Heart left ventricle (tissue), 13 donors: ENCODE results near the gene PCLO.

Experiments used
- POLR2A ChIP-seq, 2 donors: fragments of 450-650 bp; IDR thresholded peaks; one replicate each; pipeline ENCODE4 v1.6.1; 2017; ENCODE audit warnings: antibody characterized with exemption in 2 of 2, mild to moderate bottlenecking in 2 of 2, moderate library complexity in 2 of 2
- TF ChIP-seq, protein P1 (sequence below), 12 donors: fragments of 200-600 bp; sonication (generic) in 4 of 12; IDR thresholded peaks; one replicate each; pipeline versions ENCODE4 v1.5.0 to v1.8.0; 2018 to 2022; ENCODE audit warnings: antibody characterized with exemption in 12 of 12, mild to moderate bottlenecking in 5 of 12
- donor health status: ischemic (EF 13 %, LVEDD 7.1; RV severe dilation, severe dysfunction).
- donor health status: DM: no; HTN: yes; CAD: no.
- donor health status: DM: no; HTN: no; CAD: no.
- donor health status: ischemic (EF 25% LVEDD 6.9; RV normal size, moderate dysfunction).
- donor health status: ischemic (EF 25% LVEDD 5.7; RV mildly dilated, moderate dysfunction).
- donor health status: ischemic (EF 35%, LVEDD 5.7; RV mildly dilated, moderate dysfunction).
- donor health status: nonischemic (EF 11% LVEDD 7.7; RV severe dilation, severe dysfunction).
- donor health status: DM: yes; HTN: yes; CAD: no.
- donor health status: PGD.
- donor health status: ischemic (EF 29% LVEDD 5.4; RV normal size, mild dysfunction).
- donor health status: nonischemic (EF 23%, LVEDD 6.1; RV moderate dilation, normal function).

DNA sequence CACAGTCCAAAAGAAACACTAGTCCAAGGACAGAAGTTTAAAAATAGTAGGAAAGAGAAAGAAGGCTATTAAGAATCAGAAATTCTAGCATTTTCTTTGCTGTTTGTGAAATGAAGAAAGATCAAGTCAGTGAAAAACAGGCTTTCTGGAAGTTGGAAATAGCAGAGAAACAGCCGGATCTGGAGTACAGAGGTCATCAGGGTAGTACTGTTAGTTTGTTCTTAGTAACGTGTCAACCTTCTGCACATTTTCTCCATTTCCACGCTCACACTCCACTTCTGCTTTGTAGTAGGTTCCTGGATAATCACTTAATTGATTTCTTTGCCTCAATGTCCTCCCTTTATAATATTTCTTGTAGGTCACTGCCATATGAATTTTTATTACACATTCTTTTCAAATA is 322.6 kb downstream of the PCLO start:
- TF ChIP-seq, protein P1, sequence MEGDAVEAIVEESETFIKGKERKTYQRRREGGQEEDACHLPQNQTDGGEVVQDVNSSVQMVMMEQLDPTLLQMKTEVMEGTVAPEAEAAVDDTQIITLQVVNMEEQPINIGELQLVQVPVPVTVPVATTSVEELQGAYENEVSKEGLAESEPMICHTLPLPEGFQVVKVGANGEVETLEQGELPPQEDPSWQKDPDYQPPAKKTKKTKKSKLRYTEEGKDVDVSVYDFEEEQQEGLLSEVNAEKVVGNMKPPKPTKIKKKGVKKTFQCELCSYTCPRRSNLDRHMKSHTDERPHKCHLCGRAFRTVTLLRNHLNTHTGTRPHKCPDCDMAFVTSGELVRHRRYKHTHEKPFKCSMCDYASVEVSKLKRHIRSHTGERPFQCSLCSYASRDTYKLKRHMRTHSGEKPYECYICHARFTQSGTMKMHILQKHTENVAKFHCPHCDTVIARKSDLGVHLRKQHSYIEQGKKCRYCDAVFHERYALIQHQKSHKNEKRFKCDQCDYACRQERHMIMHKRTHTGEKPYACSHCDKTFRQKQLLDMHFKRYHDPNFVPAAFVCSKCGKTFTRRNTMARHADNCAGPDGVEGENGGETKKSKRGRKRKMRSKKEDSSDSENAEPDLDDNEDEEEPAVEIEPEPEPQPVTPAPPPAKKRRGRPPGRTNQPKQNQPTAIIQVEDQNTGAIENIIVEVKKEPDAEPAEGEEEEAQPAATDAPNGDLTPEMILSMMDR (IDR thresholded peaks at IDR 0.05): no peak
- no peak for TF ChIP-seq POLR2A (IDR thresholded peaks at IDR 0.05)
